GM12801 (cell line): ENCODE data around the gene INSC.

ENCODE experiments used
- CTCF ChIP-seq: IDR thresholded peaks from one replicate; pipeline ENCODE4 v1.5.1; 2011; ENCODE audit warnings: control low read depth; ENCODE audit not compliant: insufficient read length; ENCODE audit errors: extremely low read depth

INSC gene

GRCh38 chr11:15238856-15239255 is 124.1 kb downstream of the INSC start:
- TF ChIP-seq CTCF, result no peak

- TF ChIP-seq CTCF, result no peak
These were observed 134.0 kb downstream of the INSC start for GRCh38 chr11:15248749-15249148.

GRCh38 chr11:15258433-15259165 is 143.9 kb downstream of the INSC start:
- no peak for TF ChIP-seq CTCF

GRCh38 chr11:15266999-15267398 is 152.3 kb downstream of the INSC start:
- TF ChIP-seq CTCF, result no peak

- no peak for TF ChIP-seq CTCF
These were observed 153.9 kb downstream of the INSC start for GRCh38 chr11:15268598-15268997.

- TF ChIP-seq CTCF, result no peak
These were observed 160.4 kb downstream of the INSC start for GRCh38 chr11:15275141-15275540.

GRCh38 chr11:15276621-15277020 is 161.9 kb downstream of the INSC start:
- no peak for TF ChIP-seq CTCF
